Measurements from ENCODE around the gene FASTKD1.
"Not testable (repeated sequence)": the region's sequence is repeated elsewhere in the genome, so short reads cannot be mapped to it uniquely, and the experiment has no call there.

The FASTKD1 gene

DNA sequence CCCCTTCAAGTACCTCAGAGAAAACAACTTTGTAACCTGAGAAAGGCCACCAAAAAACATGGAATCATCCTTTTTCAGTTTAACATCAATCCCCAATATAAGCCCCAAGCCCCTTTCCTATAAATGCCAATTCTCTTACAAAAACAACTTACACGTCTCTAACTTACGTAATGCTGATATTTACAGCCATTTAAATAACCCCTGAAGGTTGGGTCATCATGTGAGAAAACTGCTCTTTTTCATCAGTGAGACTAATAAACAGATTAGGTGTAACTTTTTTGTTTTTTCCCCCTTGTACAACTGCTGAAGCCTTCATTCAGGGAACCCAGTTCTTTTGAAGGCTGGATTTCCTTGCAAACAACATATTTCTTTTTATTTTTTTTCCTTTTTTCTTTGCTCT is 3.7 kb downstream of the FASTKD1 start:
- Histone ChIP-seq H3K27me3 (ENCODE audit: control insufficient read depth in 1 of 2, insufficient read depth in 2 of 2, low read length in 2 of 2) (no peaks in the 10 kb centered on the region), H3K9ac (ENCODE audit: low read length) (no peak overlapping the region), H3K9me3 (ENCODE audit: low read length) (no peaks in the 10 kb centered on the region), H3K4me1 (ENCODE audit: insufficient read depth, low read length) (no peaks in the 10 kb centered on the region), H3K4me3 (ENCODE audit: low read depth in 1 of 2, low read length in 2 of 2) (no peak overlapping the region), H3K27ac (ENCODE audit: low read depth, low read length) (no peak overlapping the region), H3K36me3 (ENCODE audit: insufficient read depth, low read length) (no peaks in the 10 kb centered on the region)

DNA sequence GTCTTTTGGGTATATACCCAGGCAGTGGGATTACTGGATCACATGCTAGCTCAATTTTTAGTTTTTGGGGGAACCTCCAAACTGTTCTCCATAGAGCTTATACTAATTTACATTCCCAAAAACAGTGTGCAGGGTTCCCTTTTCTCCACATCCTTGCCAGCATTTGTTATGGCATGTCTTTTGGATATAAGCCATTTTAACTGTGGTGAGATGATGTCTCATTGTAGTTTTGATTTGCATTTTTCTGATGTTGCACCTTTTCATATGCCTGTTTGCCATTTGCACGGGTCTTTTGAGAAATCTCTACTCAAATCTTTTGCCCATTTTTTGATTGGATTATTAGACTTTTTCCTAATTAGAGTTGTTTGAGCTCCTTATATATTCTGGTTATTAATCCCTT is 8.0 kb downstream of the FASTKD1 start:
- no peaks in the 10 kb centered on the region for H3K4me1 ChIP-seq (ENCODE audit: insufficient read depth, low read length)
- no peaks in the 10 kb centered on the region for H3K36me3 ChIP-seq (ENCODE audit: insufficient read depth, low read length)
- no peak overlapping the region for H3K9ac ChIP-seq (ENCODE audit: low read length)
- H3K9me3 ChIP-seq (ENCODE audit: low read length) = no peaks in the 10 kb centered on the region
- H3K4me3 ChIP-seq (ENCODE audit: low read depth in 1 of 2, low read length in 2 of 2) = no peak overlapping the region
- H3K27me3 ChIP-seq (ENCODE audit: control insufficient read depth in 1 of 2, insufficient read depth in 2 of 2, low read length in 2 of 2) = no peaks in the 10 kb centered on the region
- no peak overlapping the region for H3K27ac ChIP-seq (ENCODE audit: low read depth, low read length)

DNA sequence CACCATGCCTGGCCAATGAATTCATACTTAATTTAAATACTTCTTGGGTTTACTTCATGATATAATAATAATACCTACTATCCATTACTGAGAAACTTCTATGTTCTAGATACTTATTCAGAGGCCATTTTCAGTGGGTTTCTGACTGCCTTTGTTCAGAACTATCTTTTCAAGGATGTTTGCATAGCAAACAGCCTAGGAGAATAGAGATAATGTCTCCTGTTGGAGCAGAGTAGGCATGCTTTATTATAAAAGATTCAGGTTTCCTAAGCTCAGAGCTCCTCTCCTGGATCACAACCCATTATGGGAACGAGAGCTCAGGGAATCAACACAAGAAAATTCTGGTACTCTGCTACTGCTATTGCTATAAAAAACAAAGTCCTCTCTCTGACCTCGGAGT is 11.1 kb downstream of the FASTKD1 start:
- Histone ChIP-seq H3K4me3 (ENCODE audit: low read depth in 1 of 2, low read length in 2 of 2) (no peak overlapping the region), H3K9me3 (ENCODE audit: low read length) (no peaks in the 10 kb centered on the region), H3K27me3 (ENCODE audit: control insufficient read depth in 1 of 2, insufficient read depth in 2 of 2, low read length in 2 of 2) (no peaks in the 10 kb centered on the region), H3K9ac (ENCODE audit: low read length) (no peak overlapping the region), H3K27ac (ENCODE audit: low read depth, low read length) (no peak overlapping the region), H3K4me1 (ENCODE audit: insufficient read depth, low read length) (no peaks in the 10 kb centered on the region), H3K36me3 (ENCODE audit: insufficient read depth, low read length) (peaks cover 4% of the 10 kb centered on the region)

DNA sequence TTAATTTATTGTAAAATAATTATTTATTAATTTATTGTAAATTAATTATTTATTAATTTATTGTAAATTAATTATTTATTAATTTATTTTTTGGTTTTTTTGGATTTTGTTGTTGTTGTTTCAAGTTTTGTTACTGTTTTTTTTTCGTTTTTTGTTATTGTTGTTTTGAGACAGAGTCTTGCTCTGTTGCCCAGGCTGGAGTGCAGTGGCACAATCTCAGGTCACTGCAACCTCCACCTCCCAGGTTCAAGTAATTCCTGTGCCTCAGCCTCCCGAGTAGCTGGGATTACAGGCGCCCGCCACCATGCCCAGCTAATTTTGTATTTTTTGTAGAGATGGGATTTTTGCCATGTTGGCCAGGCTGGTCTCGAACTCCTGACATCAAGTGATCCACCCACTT is 11.6 kb downstream of the FASTKD1 start:
- H3K4me3 ChIP-seq (ENCODE audit: low read depth in 1 of 2, low read length in 2 of 2); H3K9ac ChIP-seq (ENCODE audit: low read length); H3K27me3 ChIP-seq (ENCODE audit: control insufficient read depth in 1 of 2, insufficient read depth in 2 of 2, low read length in 2 of 2); H3K36me3 ChIP-seq (ENCODE audit: insufficient read depth, low read length); H3K27ac ChIP-seq (ENCODE audit: low read depth, low read length); H3K4me1 ChIP-seq (ENCODE audit: insufficient read depth, low read length); H3K9me3 ChIP-seq (ENCODE audit: low read length): not testable (repeated sequence)

DNA sequence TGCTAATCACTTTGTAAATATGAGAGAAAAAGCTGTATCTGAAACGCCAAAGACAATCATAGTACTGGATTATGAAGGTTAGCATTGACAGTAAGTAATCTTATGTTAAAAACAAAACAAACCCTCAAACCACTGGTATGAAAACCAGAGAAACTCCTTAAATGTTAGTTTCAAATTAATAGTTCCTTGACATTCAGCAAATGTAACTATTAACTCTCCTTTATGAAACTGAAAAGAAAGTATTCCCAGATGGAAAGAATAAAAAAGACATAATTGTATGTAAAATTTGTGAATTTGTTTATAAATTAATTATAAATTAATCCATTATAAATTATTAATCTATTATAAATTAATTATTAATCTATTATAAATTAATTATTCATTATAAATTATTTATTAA is 12.3 kb downstream of the FASTKD1 start:
- no peaks in the 10 kb centered on the region for H3K27me3 ChIP-seq (ENCODE audit: control insufficient read depth in 1 of 2, insufficient read depth in 2 of 2, low read length in 2 of 2)
- no peak overlapping the region for H3K9ac ChIP-seq (ENCODE audit: low read length)
- H3K36me3 ChIP-seq (ENCODE audit: insufficient read depth, low read length) = peaks cover 4% of the 10 kb centered on the region
- H3K4me3 ChIP-seq (ENCODE audit: low read depth in 1 of 2, low read length in 2 of 2) = no peak overlapping the region
- H3K9me3 ChIP-seq (ENCODE audit: low read length) = no peaks in the 10 kb centered on the region
- H3K4me1 ChIP-seq (ENCODE audit: insufficient read depth, low read length) = no peaks in the 10 kb centered on the region
- no peak overlapping the region for H3K27ac ChIP-seq (ENCODE audit: low read depth, low read length)

DNA sequence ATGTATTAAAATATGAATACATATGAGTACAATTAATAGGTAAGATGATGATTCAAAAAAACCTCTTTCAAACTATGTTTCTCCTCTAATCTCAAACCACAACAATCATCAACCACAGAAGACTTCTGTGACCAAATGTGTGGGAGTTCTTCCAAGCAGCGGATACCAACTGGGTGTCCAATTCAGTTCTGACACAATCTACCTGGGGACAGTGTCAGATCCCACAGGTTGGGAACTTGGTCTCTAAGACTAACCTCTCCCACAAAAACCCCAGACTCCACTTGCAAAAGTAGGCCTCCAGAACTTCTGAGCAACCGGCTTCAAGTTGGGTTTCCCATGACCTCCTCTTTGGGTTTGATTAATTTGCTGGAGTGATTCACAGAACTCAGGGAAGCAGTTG is 26.9 kb downstream of the FASTKD1 start:
- no peak overlapping the region for H3K4me3 ChIP-seq (ENCODE audit: low read depth in 1 of 2, low read length in 2 of 2)
- H3K9me3 ChIP-seq (ENCODE audit: low read length) = no peaks in the 10 kb centered on the region
- H3K4me1 ChIP-seq (ENCODE audit: insufficient read depth, low read length) = no peaks in the 10 kb centered on the region
- H3K9ac ChIP-seq (ENCODE audit: low read length) = no peak overlapping the region
- peaks cover 23% of the 10 kb centered on the region for H3K36me3 ChIP-seq (ENCODE audit: insufficient read depth, low read length)
- H3K27me3 ChIP-seq (ENCODE audit: control insufficient read depth in 1 of 2, insufficient read depth in 2 of 2, low read length in 2 of 2) = no peaks in the 10 kb centered on the region
- H3K27ac ChIP-seq (ENCODE audit: low read depth, low read length) = no peak overlapping the region

DNA sequence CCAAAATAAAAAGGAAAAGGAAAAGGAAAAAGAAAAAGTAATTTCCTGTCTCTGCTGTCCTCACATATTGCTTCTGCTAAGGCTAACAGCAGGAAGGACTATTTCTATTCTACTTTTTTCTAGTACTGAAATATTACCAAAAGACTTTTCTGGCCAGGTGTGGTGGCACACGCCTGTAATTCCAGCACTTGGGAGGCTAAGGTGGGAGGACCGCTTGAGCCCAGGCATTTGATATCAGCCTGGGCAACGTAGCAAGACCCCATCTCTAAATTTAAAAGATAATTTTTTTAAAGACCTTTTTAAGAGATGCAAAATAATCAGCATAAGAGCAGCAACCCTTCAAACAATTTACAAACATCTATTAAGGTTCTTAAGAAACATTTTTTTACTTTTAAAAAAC is 31.2 kb downstream of the FASTKD1 start:
- H3K9me3 ChIP-seq (ENCODE audit: low read length) = no peaks in the 10 kb centered on the region
- H3K27ac ChIP-seq (ENCODE audit: low read depth, low read length) = no peak overlapping the region
- H3K4me1 ChIP-seq (ENCODE audit: insufficient read depth, low read length) = no peaks in the 10 kb centered on the region
- H3K27me3 ChIP-seq (ENCODE audit: control insufficient read depth in 1 of 2, insufficient read depth in 2 of 2, low read length in 2 of 2) = no peaks in the 10 kb centered on the region
- peaks cover 25% of the 10 kb centered on the region for H3K36me3 ChIP-seq (ENCODE audit: insufficient read depth, low read length)
- no peak overlapping the region for H3K9ac ChIP-seq (ENCODE audit: low read length)
- H3K4me3 ChIP-seq (ENCODE audit: low read depth in 1 of 2, low read length in 2 of 2) = no peak overlapping the region

DNA sequence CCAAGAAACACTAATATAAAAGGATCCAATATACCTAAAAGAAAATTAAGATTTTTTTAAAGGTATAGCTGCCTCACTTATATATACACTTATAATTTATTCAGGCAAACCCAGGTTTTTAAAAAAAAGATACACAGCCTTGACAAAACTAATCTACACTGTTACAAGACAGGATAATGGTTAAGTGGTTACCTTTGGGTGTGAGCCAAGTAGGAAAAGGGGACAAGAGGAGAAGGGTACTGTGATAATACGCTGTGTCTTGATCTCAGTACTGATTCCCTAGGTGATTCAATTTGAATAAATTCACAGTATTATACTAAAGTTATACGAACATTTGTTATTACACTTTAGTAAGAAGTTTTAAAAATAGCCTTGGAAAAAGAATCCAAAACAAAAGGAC is 33.5 kb downstream of the FASTKD1 start:
- Histone ChIP-seq H3K9me3 (ENCODE audit: low read length) (no peaks in the 10 kb centered on the region), H3K27ac (ENCODE audit: low read depth, low read length) (no peak overlapping the region), H3K27me3 (ENCODE audit: control insufficient read depth in 1 of 2, insufficient read depth in 2 of 2, low read length in 2 of 2) (no peaks in the 10 kb centered on the region), H3K9ac (ENCODE audit: low read length) (no peak overlapping the region), H3K36me3 (ENCODE audit: insufficient read depth, low read length) (peaks cover 15% of the 10 kb centered on the region), H3K4me3 (ENCODE audit: low read depth in 1 of 2, low read length in 2 of 2) (no peak overlapping the region), H3K4me1 (ENCODE audit: insufficient read depth, low read length) (no peaks in the 10 kb centered on the region)

DNA sequence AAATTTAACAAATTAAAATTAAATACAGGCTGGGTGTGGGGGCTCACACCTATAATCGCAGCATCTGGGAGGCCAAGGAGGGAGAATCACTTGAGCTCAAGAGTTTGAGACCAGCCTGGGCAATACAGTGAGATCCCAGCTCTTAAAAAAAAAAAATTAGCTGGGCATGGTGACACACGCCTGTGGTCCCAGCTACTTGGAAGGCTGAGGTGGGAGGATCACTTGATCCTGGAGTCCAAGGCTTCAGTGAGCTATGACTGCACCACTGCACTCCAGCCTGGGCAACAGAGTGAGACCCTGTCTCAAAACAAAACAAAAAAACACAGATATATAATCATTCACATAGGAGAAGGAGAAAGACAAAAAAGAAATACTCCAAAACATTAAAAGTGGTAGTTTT is 34.2 kb downstream of the FASTKD1 start:
- not testable (repeated sequence) for H3K9me3 ChIP-seq (ENCODE audit: low read length); H3K27me3 ChIP-seq (ENCODE audit: control insufficient read depth in 1 of 2, insufficient read depth in 2 of 2, low read length in 2 of 2); H3K27ac ChIP-seq (ENCODE audit: low read depth, low read length); H3K4me1 ChIP-seq (ENCODE audit: insufficient read depth, low read length); H3K4me3 ChIP-seq (ENCODE audit: low read depth in 1 of 2, low read length in 2 of 2); H3K9ac ChIP-seq (ENCODE audit: low read length)
- peaks cover 15% of the 10 kb centered on the region for H3K36me3 ChIP-seq (ENCODE audit: insufficient read depth, low read length)

DNA sequence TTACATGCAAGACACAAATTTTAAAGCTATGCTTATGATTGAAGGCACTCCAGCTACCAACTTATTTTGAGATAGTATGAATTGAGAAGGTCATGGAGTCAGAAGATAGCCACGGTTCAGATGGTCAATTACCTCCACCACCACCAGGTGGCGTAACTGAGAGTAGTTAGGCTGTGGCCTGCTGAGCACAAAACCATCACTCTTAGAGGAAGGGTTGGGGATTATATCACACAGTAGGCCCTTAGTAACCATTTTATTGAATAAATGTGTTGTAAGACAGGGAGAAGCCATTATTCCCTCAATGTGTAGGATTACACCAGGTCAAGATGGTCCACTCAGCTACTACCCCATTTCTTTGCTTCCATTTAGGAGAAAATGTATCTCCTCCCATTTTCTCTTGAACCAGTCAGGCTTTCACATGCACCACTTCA is 45.4 kb downstream of the FASTKD1 start:
- Histone ChIP-seq H3K9me3 (ENCODE audit: low read length) (no peaks in the 10 kb centered on the region), H3K4me1 (ENCODE audit: insufficient read depth, low read length) (no peaks in the 10 kb centered on the region), H3K4me3 (ENCODE audit: low read depth in 1 of 2, low read length in 2 of 2) (no peak overlapping the region), H3K36me3 (ENCODE audit: insufficient read depth, low read length) (peaks cover 8% of the 10 kb centered on the region), H3K27me3 (ENCODE audit: control insufficient read depth in 1 of 2, insufficient read depth in 2 of 2, low read length in 2 of 2) (no peaks in the 10 kb centered on the region), H3K27ac (ENCODE audit: low read depth, low read length) (no peak overlapping the region), H3K9ac (ENCODE audit: low read length) (no peak overlapping the region)

DNA sequence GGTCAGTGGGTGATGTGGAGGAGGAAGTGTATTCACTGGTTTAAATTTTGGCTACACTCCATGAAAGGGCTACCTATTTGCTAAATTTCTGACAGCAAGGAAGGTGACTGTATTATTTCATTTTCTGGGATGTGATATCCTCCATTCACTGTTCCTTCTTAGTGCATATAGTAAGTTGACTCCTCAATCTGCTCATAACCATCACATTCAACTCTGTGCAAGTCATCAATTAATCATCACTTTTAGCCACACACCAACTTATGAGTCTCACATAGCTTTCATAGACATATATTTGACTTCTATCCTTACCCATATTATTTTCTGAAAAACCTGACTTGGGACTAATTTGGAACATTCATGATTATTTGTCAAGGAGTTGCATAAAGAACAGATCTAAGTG is 47.2 kb downstream of the FASTKD1 start:
- Histone ChIP-seq H3K4me1 (ENCODE audit: insufficient read depth, low read length) (no peaks in the 10 kb centered on the region), H3K27me3 (ENCODE audit: control insufficient read depth in 1 of 2, insufficient read depth in 2 of 2, low read length in 2 of 2) (no peaks in the 10 kb centered on the region), H3K27ac (ENCODE audit: low read depth, low read length) (no peak overlapping the region), H3K36me3 (ENCODE audit: insufficient read depth, low read length) (peaks cover 8% of the 10 kb centered on the region), H3K9ac (ENCODE audit: low read length) (no peak overlapping the region), H3K4me3 (ENCODE audit: low read depth in 1 of 2, low read length in 2 of 2) (no peak overlapping the region), H3K9me3 (ENCODE audit: low read length) (no peaks in the 10 kb centered on the region)

DNA sequence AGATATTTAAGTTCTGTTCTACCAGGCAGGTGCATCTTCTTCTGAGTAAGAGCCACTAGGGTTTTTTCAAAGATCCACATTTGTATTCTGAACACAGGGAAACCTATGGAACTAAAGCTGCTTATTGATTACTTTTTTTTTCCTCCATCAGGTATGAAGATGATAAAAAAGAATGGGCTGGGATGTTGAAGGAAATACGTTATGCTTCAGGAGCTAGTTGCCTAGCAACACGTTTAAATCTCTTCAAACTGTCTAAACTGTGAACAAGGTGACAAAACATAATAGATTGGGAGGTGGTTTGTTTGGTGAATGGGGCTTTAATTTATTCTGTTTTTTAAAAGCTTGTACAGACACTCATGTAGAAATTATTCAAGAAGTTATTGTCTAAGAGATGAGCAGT is 48.2 kb downstream of the FASTKD1 start:
- no peak overlapping the region for H3K27ac ChIP-seq (ENCODE audit: low read depth, low read length)

More for the DNA sequence above, 48.2 kb downstream of the FASTKD1 start:
- H3K36me3 ChIP-seq (ENCODE audit: insufficient read depth, low read length) = peaks cover 8% of the 10 kb centered on the region
- H3K9me3 ChIP-seq (ENCODE audit: low read length) = no peaks in the 10 kb centered on the region
- H3K4me3 ChIP-seq (ENCODE audit: low read depth in 1 of 2, low read length in 2 of 2) = no peak overlapping the region
- no peak overlapping the region for H3K9ac ChIP-seq (ENCODE audit: low read length)
- no peaks in the 10 kb centered on the region for H3K4me1 ChIP-seq (ENCODE audit: insufficient read depth, low read length)
- no peaks in the 10 kb centered on the region for H3K27me3 ChIP-seq (ENCODE audit: control insufficient read depth in 1 of 2, insufficient read depth in 2 of 2, low read length in 2 of 2)
